Measurements from ENCODE around the gene PPP2R2C.

DNA sequence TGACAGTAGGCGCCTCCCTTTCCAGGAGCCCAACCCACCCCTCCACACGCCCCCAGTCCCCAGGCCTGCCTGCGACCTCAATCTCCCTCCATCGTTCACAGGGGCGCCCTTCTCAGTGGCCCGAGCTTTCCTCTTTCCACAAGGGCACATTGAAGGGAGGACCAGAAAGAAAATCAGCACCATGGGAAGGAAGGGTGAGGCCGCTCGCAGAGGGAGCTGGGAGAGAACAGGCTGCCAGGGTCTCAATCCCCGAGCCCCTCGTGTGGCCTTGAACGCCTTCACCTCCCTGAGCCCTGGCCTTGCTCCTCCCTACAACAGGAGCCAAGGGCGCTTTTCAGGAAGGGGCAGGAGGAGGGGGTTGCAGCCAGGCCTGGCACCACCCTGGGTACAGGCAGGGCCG is 136.2 kb downstream of the PPP2R2C start:
- TF ChIP-seq POLR2A (IDR thresholded peaks at IDR 0.05; ENCODE audit: low read depth, low read length) (no peak), POLR2AphosphoS5 (IDR thresholded peaks at IDR 0.05; ENCODE audit: low read depth, low read length) (no peak)
